ENCODE measurements around the gene MBLAC2.

DNA sequence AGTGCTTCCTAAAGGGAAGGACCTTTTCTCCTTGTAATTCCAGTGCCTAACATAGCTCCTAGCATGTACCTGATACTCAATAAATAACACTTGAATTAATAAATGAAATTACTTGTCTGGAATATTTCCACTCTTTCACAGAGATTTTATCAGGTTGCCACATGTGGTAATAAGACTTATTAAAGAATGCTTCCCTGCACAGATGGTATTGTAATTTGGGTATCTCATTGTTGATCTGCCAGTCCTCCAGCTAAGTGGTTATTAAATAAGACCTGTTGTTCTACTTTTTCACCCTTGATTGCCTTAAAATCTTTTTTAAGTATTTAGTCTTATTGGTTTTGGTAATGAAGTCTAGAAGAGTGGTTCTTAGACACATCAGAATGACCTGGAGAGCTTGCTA is 36.9 kb downstream of the MBLAC2 start:
- TF ChIP-seq POLR2A (IDR thresholded peaks at IDR 0.05): no peak
- TF ChIP-seq, protein P1, sequence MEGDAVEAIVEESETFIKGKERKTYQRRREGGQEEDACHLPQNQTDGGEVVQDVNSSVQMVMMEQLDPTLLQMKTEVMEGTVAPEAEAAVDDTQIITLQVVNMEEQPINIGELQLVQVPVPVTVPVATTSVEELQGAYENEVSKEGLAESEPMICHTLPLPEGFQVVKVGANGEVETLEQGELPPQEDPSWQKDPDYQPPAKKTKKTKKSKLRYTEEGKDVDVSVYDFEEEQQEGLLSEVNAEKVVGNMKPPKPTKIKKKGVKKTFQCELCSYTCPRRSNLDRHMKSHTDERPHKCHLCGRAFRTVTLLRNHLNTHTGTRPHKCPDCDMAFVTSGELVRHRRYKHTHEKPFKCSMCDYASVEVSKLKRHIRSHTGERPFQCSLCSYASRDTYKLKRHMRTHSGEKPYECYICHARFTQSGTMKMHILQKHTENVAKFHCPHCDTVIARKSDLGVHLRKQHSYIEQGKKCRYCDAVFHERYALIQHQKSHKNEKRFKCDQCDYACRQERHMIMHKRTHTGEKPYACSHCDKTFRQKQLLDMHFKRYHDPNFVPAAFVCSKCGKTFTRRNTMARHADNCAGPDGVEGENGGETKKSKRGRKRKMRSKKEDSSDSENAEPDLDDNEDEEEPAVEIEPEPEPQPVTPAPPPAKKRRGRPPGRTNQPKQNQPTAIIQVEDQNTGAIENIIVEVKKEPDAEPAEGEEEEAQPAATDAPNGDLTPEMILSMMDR (IDR thresholded peaks at IDR 0.05): no peak
- no peak for TF ChIP-seq POLR2AphosphoS5 (IDR thresholded peaks at IDR 0.05)
- TF ChIP-seq EP300 (IDR thresholded peaks at IDR 0.05; ENCODE audit: low read depth): no peak

Data from transverse colon (tissue), 4 donors.